Spinal cord (tissue), 10 donors: ENCODE results near the gene WTIP. TPM values are rescaled to one million over a fixed set of nuclear protein-coding genes. Genes with fewer than 3 reads are reported as not detected.

Source experiments
- DNase-seq, 6 donors: peaks; one replicate each; pipeline versions ENCODE4 v3.0.0 to v3.0.0-alpha.2; 2013 to 2015; ENCODE audit warnings: low spot score in 6 of 6, low read depth in 4 of 6
- H3K27ac ChIP-seq: one replicate; pipeline ENCODE4 v1.5.1; 2013; ENCODE audit warnings: low read depth, low read length, control low read depth
- H3K27me3 ChIP-seq: one replicate; pipeline ENCODE4 v1.6.1; 2013; ENCODE audit warnings: low read length; ENCODE audit not compliant: control insufficient read depth, insufficient read depth
- H3K36me3 ChIP-seq: one replicate; pipeline ENCODE4 v1.6.1; 2013; ENCODE audit warnings: low read length; ENCODE audit not compliant: control insufficient read depth, insufficient read depth
- H3K4me1 ChIP-seq: one replicate; pipeline ENCODE4 v1.6.1; 2013; ENCODE audit warnings: low read length; ENCODE audit not compliant: control insufficient read depth, insufficient read depth
- H3K4me3 ChIP-seq: one replicate; pipeline ENCODE4 v1.5.1; 2013; ENCODE audit warnings: low read depth, low read length, control low read depth
- H3K9me3 ChIP-seq: one replicate; pipeline ENCODE4 v1.6.1; 2013; ENCODE audit warnings: low read length; ENCODE audit not compliant: control insufficient read depth, insufficient read depth
- WGBS: methylation state at CpG from one replicate; pipeline ENCODE4 v1.1.5; 2013; ENCODE audit warnings: missing lambda C conversion rate; ENCODE audit not compliant: insufficient coverage; 5-methylcytosine and 5-hydroxymethylcytosine counted together
- polyA plus RNA-seq, 2 donors: library from polyadenylated mRNA; unstranded; fragments of 120-200 nt; gene quantifications; one replicate each; pipeline ENCODE4 v1.2.1, GENCODE V29; 2013; ENCODE audit not compliant: insufficient read length in 2 of 2
- total RNA-seq, 2 donors: library from RNA; depleted of rRNA in 1 of 2; stranded (reverse); fragments of 120-200 nt in 1 of 2; fragments of >200 nt in 1 of 2; gene quantifications; one replicate each; pipeline versions ENCODE4 v1.2.3 to v1.2.4, GENCODE V29; 2013 to 2014
- donor health status: healthy.

Gene WTIP
- total and polyA plus RNA-seq, 4 donors = 17.3 to 39.9 (median 32.2) TPM

DNA sequence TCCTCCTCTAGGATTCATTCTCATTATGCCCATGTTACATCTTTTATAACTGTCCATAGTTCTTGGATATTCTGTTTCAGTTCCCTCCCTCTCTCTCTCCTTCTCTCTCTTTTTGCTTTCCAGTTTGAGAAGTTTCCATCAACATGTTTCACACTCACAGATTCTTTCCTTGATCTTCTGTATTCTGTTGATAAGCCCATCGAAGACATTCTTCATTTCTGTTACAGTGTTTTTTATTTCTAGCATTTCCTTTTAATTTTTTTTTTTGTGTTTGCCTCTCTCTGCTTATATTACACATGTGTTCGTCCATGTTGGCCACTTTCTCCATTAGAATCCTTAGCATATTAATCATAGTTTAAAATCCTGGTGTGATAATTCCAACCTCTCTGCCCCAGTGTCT is 68.3 kb downstream of the WTIP start:
- no peaks in the 10 kb centered on the region for H3K9me3 ChIP-seq
- no peaks in the 10 kb centered on the region for H3K36me3 ChIP-seq
- no peak for DNase-seq
- H3K4me3 ChIP-seq = no peak overlapping the region
- no peaks in the 10 kb centered on the region for H3K27me3 ChIP-seq
- no CpG with 5 or more reads among the region's 2 CpGs for WGBS
- H3K27ac ChIP-seq = no peak overlapping the region
- no peaks in the 10 kb centered on the region for H3K4me1 ChIP-seq

DNA sequence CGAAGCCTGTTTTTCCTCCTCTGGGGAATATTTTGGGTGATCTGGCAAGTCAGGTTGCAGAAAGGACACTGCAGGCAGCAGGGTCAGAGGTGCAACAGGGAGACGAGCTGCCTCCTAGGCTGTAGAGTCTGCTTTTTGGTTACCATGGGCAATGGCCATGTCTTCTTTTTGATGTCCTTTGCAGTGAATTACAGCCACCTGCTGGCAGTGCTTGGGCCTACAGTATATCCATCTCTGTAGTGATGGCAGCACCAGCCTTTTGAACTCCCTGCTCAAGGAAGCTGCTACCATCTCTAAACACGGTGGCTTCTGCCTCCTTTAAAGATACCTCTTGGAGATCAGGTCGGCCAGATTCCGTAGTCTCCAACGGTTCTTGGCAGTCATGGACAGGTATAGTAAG is 73.9 kb downstream of the WTIP start:
- H3K4me1 ChIP-seq = no peaks in the 10 kb centered on the region
- no peak overlapping the region for H3K4me3 ChIP-seq
- H3K27me3 ChIP-seq = no peaks in the 10 kb centered on the region
- 66% methylated on average over 2 of the region's 6 CpGs for WGBS
- no peak for DNase-seq
- H3K9me3 ChIP-seq = no peaks in the 10 kb centered on the region
- H3K27ac ChIP-seq = no peak overlapping the region
- H3K36me3 ChIP-seq = no peaks in the 10 kb centered on the region

DNA sequence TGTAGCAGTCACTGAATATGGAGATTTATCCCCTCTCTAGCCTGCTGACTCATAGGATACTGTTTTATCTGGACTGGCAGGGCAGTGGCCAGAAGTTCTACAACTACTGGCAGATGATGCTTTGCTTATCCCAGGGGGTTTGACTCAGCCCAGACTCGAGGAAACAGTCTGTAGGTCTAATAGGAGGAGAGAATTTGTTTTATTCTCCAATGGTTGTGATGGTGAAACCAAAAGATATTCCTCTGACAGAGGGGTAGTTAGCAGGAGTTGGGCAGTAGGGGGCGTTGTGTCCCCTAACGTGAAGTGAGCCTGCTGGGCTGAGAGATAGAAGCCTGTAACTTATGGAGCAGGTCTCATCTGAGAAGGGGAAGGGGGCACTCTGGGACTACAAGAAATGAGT is 74.9 kb downstream of the WTIP start:
- H3K27me3 ChIP-seq = no peaks in the 10 kb centered on the region
- H3K4me1 ChIP-seq = no peaks in the 10 kb centered on the region
- H3K36me3 ChIP-seq = no peaks in the 10 kb centered on the region
- H3K27ac ChIP-seq = no peak overlapping the region
- H3K4me3 ChIP-seq = no peak overlapping the region
- DNase-seq = peak in 2 of 6 donors; percentile 2 to 22
- 0% methylated on average over 3 of the region's 3 CpGs for WGBS
- no peaks in the 10 kb centered on the region for H3K9me3 ChIP-seq

DNA sequence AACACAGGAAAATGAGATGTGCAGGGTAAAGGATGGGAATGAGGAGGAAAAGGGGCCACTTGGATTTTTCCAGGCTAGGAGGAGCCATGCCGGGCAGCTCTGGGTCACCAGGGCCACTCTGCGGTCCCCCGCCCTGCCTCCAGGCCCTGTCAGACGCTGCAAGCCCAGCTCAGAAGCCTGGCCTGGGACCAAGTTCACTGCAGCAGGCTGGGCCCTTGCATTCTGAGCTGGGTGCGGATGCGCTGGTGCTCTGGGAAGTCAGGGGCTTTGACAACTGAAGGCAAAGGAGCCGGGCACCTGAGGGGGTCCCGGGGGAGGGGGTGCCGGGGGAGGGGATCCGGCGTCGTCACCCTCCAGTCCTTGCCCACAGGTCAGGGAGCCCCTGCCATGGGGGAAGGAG is 77.5 kb downstream of the WTIP start:
- no peak for DNase-seq
- no peaks in the 10 kb centered on the region for H3K4me1 ChIP-seq
- H3K4me3 ChIP-seq = no peak overlapping the region
- 73% methylated on average over 6 of the region's 12 CpGs for WGBS
- no peak overlapping the region for H3K27ac ChIP-seq
- no peaks in the 10 kb centered on the region for H3K27me3 ChIP-seq
- H3K9me3 ChIP-seq = no peaks in the 10 kb centered on the region
- H3K36me3 ChIP-seq = no peaks in the 10 kb centered on the region

DNA sequence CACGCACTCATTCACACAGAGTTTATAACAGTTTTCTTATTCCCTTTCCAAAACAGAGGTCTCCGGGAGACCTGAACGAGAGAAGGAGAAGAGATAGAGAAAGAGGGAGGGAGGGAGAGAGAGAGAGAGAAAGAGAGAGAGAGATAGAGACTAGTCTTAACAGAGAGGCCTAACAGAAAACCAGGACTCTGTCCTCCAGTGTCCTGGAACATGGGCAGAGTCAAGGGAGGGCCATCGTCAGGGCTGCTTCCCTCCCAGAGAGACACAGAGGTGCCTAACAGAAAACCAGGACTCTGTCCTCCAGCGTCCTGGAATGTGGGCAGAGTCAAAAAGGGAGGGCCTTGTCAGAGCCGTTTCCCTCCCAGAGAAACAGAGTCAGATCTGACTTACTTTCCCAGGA is 78.7 kb downstream of the WTIP start:
- no peaks in the 10 kb centered on the region for H3K36me3 ChIP-seq
- H3K9me3 ChIP-seq = no peaks in the 10 kb centered on the region
- no peaks in the 10 kb centered on the region for H3K27me3 ChIP-seq
- 33% methylated on average over 3 of the region's 6 CpGs for WGBS
- DNase-seq = no peak
- no peaks in the 10 kb centered on the region for H3K4me1 ChIP-seq
- no peak overlapping the region for H3K4me3 ChIP-seq
- no peak overlapping the region for H3K27ac ChIP-seq

Other genes with a start within 250 kb of the WTIP start
- 10 to 100 TPM; 25.8 to 31.5 TPM for gene GARRE1, start 227.2 kb upstream of the WTIP start, total RNA-seq
- 10 to 100 TPM; 24.6 to 26.8 TPM for gene GARRE1, start 227.2 kb upstream of the WTIP start, polyA plus RNA-seq
- 100 to 1,000 TPM; 153 to 186 TPM for gene GPI, start 116.6 kb upstream of the WTIP start, total RNA-seq
- 100 to 1,000 TPM; 262 to 334 TPM for gene GPI, start 116.6 kb upstream of the WTIP start, polyA plus RNA-seq
- 10 to 100 TPM in 1 of 2 donors, 1 to 10 TPM in 1; 9.0 to 18.1 TPM for gene PDCD2L, start 77.4 kb upstream of the WTIP start, total RNA-seq
- 10 to 100 TPM; 19.4 to 19.7 TPM for gene PDCD2L, start 77.4 kb upstream of the WTIP start, polyA plus RNA-seq
- gene UBA2, start 53.4 kb upstream of the WTIP start, total RNA-seq = 100 to 1,000 TPM; 118 to 179 TPM
- gene UBA2, start 53.4 kb upstream of the WTIP start, polyA plus RNA-seq = 100 to 1,000 TPM; 108 to 116 TPM
- gene SCGB2B2, start 195.4 kb downstream of the WTIP start, total RNA-seq = under 1 TPM; 0.20 to 0.61 TPM
- 1 to 10 TPM; 1.1 to 1.5 TPM for gene SCGB2B2, start 195.4 kb downstream of the WTIP start, polyA plus RNA-seq
- gene ZNF302, start 195.9 kb downstream of the WTIP start, total RNA-seq = 10 to 100 TPM; 67.7 to 78.8 TPM
- 10 to 100 TPM; 75.9 to 77.1 TPM for gene ZNF302, start 195.9 kb downstream of the WTIP start, polyA plus RNA-seq